WTC11 (cell line): Measurements from ENCODE around the gene MARK2. TPM values are rescaled to one million over a fixed set of nuclear protein-coding genes. Genes with fewer than 3 reads are reported as not detected.

ENCODE experiments used
- ATAC-seq: fragments of 200-7000 bp; cut with Tn5 transposase; 2 replicates; pipeline ENCODE4 v1.10.0; 2021; ENCODE audit warnings: mild to moderate bottlenecking, moderate library complexity
- CTCF ChIA-PET: fragments of 300-600 bp; sonication (Branson Sonifier 250); formaldehyde crosslinking; loops from one replicate; lab custom pipeline; 2021; ENCODE audit warnings: antibody characterized with exemption; lab: Charles Lee
- POLR2A ChIA-PET: fragments of 350-600 bp; sonication (Branson Sonifier 250); formaldehyde crosslinking; loops from one replicate; lab custom pipeline; 2021; ENCODE audit warnings: antibody characterized with exemption; lab: Charles Lee
- DNase-seq: peaks from one replicate; pipeline ENCODE4 v3.0.0; 2021; ENCODE audit warnings: low spot score
- H3K27ac Mint-ChIP-seq: 2 replicates; pipeline ENCODE4 v1.8.0; 2021; ENCODE audit warnings: mixed read lengths
- H3K27me3 Mint-ChIP-seq: 2 replicates; pipeline ENCODE4 v1.8.0; 2021; ENCODE audit warnings: low read depth, mild to moderate bottlenecking, moderate library complexity, mixed read lengths
- H3K36me3 Mint-ChIP-seq: 2 replicates; pipeline ENCODE4 v1.8.0; 2021; ENCODE audit warnings: mixed read lengths
- H3K4me1 Mint-ChIP-seq: 2 replicates; pipeline ENCODE4 v1.8.0; 2022; ENCODE audit warnings: mixed read lengths
- H3K4me3 Mint-ChIP-seq: 2 replicates; pipeline ENCODE4 v1.8.0; 2021; ENCODE audit warnings: mild to moderate bottlenecking, moderate library complexity, mixed read lengths
- H3K9me3 Mint-ChIP-seq: 2 replicates; pipeline ENCODE4 v1.8.0; 2021; ENCODE audit warnings: mixed read lengths
- AR ChIP-seq: fragments of 250-450 bp; sonication (Bioruptor Pico); IDR thresholded peaks from 2 replicates; pipeline ENCODE4 v1.9.0; 2021; ENCODE audit warnings: mild to moderate bottlenecking
- ATF6 ChIP-seq: sonication (generic); formaldehyde crosslinking; IDR thresholded peaks from 2 replicates; pipeline ENCODE4 v1.8.1; 2023; ENCODE audit warnings: mild to moderate bottlenecking, missing genetic modification reagents
- FOXP1 ChIP-seq: sonication (generic); formaldehyde crosslinking; IDR thresholded peaks from 2 replicates; pipeline ENCODE4 v1.8.0; 2022; ENCODE audit warnings: missing genetic modification reagents, mild to moderate bottlenecking, moderate library complexity, borderline replicate concordance
- GABPB1 ChIP-seq: sonication (generic); formaldehyde crosslinking; IDR thresholded peaks from 2 replicates; pipeline ENCODE4 v1.8.1; 2023; ENCODE audit warnings: mild to moderate bottlenecking, missing genetic modification reagents
- HMGA2 ChIP-seq: fragments of 250-450 bp; sonication (Bioruptor Pico); IDR thresholded peaks from 2 replicates; pipeline ENCODE4 v1.4.0; 2021; ENCODE audit warnings: mild to moderate bottlenecking, moderate library complexity
- MYBL2 ChIP-seq: sonication (generic); formaldehyde crosslinking; IDR thresholded peaks from 2 replicates; pipeline ENCODE4 v1.8.1; 2023; ENCODE audit warnings: mild to moderate bottlenecking, moderate library complexity, missing genetic modification reagents
- NFE2L1 ChIP-seq: sonication (generic); formaldehyde crosslinking; IDR thresholded peaks from 2 replicates; pipeline ENCODE4 v1.8.1; 2023; ENCODE audit warnings: missing genetic modification reagents
- NR1H2 ChIP-seq: sonication (generic); formaldehyde crosslinking; IDR thresholded peaks from 2 replicates; pipeline ENCODE4 v1.9.0; 2021; ENCODE audit warnings: mild to moderate bottlenecking, moderate library complexity, missing genetic modification reagents
- SP1 ChIP-seq: sonication (generic); formaldehyde crosslinking; conservative IDR thresholded peaks from 2 replicates; pipeline ENCODE4 v1.8.1; 2022; ENCODE audit warnings: missing genetic modification reagents
- ZBTB21 ChIP-seq: sonication (generic); formaldehyde crosslinking; IDR thresholded peaks from 2 replicates; pipeline ENCODE4 v1.8.1; 2023; ENCODE audit warnings: mild to moderate bottlenecking, missing genetic modification reagents, borderline replicate concordance
- ZBTB43 ChIP-seq: sonication (generic); formaldehyde crosslinking; IDR thresholded peaks from 2 replicates; pipeline ENCODE4 v1.8.1; 2023; ENCODE audit warnings: mild to moderate bottlenecking, missing genetic modification reagents
- ZNF263 ChIP-seq: sonication (generic); formaldehyde crosslinking; IDR thresholded peaks from 2 replicates; pipeline ENCODE4 v1.8.1; 2022; ENCODE audit warnings: low read depth, mild to moderate bottlenecking, moderate library complexity, missing genetic modification reagents
- total RNA-seq: library from RNA; stranded (reverse); gene quantifications from 3 replicates; pipeline ENCODE4 v1.2.3, GENCODE V29; 2021
- TF ChIP-seq, protein P1 (sequence below): sonication (generic); formaldehyde crosslinking; conservative IDR thresholded peaks from 2 replicates; pipeline ENCODE4 v1.8.1; 2022; ENCODE audit warnings: mild to moderate bottlenecking, missing genetic modification reagents
- TF ChIP-seq, protein P2 (sequence below): sonication (generic); formaldehyde crosslinking; IDR thresholded peaks from 2 replicates; pipeline ENCODE4 v1.8.1; 2022; ENCODE audit warnings: low read depth, mild to moderate bottlenecking, moderate library complexity, missing genetic modification reagents, borderline replicate concordance
- TF ChIP-seq, protein P3 (sequence below): sonication (generic); formaldehyde crosslinking; IDR thresholded peaks from 2 replicates; pipeline ENCODE4 v1.8.1; 2022; ENCODE audit warnings: missing genetic modification reagents, borderline replicate concordance
- TF ChIP-seq, protein P4 (sequence below): sonication (generic); formaldehyde crosslinking; IDR thresholded peaks from 2 replicates; pipeline ENCODE4 v1.8.0; 2022; ENCODE audit warnings: mild to moderate bottlenecking, missing genetic modification reagents
- TF ChIP-seq, protein P5 (sequence below): fragments of 250-450 bp; sonication (Bioruptor Pico); IDR thresholded peaks from 2 replicates; pipeline ENCODE4 v1.9.0; 2021; ENCODE audit warnings: mild to moderate bottlenecking
- TF ChIP-seq, protein P6 (sequence below): sonication (generic); formaldehyde crosslinking; IDR thresholded peaks from 2 replicates; pipeline ENCODE4 v1.8.0; 2022; ENCODE audit warnings: mild to moderate bottlenecking, missing genetic modification reagents

MARK2 gene
- total RNA-seq, 1 experiment from 2014 or later, result 57.4 TPM

DNA sequence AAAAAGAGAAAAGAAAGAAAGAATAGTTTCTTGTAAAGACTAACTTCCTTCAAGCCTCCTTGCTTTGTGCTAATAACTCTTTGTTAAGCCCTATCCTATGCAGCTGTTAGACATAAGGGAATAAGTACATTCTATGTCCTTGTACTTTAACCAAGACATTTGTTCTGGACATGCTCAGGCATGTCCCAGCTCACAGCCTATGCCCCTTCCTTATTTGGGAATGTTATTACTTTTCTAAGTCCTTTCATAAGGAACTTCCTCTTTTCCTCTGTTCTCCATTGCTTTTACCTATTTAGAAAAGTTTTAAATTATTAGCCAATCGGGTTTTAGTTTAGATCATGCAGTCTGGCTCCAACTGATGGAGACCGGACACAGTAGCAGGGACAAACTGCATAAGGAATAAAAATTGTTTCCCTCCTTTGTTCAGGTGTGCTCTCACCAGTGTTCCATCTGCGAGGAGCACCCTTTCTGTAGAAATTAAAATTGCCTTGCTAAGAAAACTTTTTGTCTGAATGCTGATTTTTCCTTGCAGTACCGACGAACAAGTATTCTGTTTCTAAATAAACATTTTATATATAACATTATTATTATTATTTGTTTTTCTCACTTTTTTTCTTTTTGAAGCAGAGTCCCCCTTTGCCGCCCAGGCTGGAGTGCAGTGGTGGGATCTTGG is 47.3 kb upstream of the MARK2 start:
- Mint-ChIP-seq H3K4me3 (no peak overlapping the region), H3K36me3 (peaks cover 19% of the 10 kb centered on the region), H3K9me3 (peaks cover 26% of the 10 kb centered on the region), H3K4me1 (no peaks in the 10 kb centered on the region), H3K27me3 (peaks cover 18% of the 10 kb centered on the region), H3K27ac (no peak overlapping the region)
- ChIA-PET POLR2A (no interaction called here), CTCF (no interaction called here)
- TF ChIP-seq FOXP1 (CRISPR knock-in tag) (no peak), NFE2L1 (no peak), ATF6 (CRISPR knock-in tag) (no peak)
- TF ChIP-seq, protein P1, sequence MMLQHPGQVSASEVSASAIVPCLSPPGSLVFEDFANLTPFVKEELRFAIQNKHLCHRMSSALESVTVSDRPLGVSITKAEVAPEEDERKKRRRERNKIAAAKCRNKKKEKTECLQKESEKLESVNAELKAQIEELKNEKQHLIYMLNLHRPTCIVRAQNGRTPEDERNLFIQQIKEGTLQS (CRISPR knock-in tag), result no peak
- ATAC-seq (no peak), DNase-seq (no peak)

- H3K4me3 Mint-ChIP-seq, result no peak overlapping the region
- peaks cover 23% of the 10 kb centered on the region for H3K27me3 Mint-ChIP-seq
- POLR2A ChIA-PET, result no interaction called here
- CTCF ChIA-PET, result no interaction called here
- peaks cover 19% of the 10 kb centered on the region for H3K36me3 Mint-ChIP-seq
- peaks cover 33% of the 10 kb centered on the region for H3K9me3 Mint-ChIP-seq
- DNase-seq (no peak), ATAC-seq (no peak)
- no peak overlapping the region for H3K27ac Mint-ChIP-seq
- H3K4me1 Mint-ChIP-seq, result no peaks in the 10 kb centered on the region
- TF ChIP-seq, protein P2, sequence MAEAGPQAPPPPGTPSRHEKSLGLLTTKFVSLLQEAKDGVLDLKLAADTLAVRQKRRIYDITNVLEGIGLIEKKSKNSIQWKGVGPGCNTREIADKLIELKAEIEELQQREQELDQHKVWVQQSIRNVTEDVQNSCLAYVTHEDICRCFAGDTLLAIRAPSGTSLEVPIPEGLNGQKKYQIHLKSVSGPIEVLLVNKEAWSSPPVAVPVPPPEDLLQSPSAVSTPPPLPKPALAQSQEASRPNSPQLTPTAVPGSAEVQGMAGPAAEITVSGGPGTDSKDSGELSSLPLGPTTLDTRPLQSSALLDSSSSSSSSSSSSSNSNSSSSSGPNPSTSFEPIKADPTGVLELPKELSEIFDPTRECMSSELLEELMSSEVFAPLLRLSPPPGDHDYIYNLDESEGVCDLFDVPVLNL (CRISPR knock-in tag), result no peak
- no peak for TF ChIP-seq GABPB1 (CRISPR knock-in tag)
- TF ChIP-seq ZBTB43 (CRISPR knock-in tag), result no peak
- no peak for TF ChIP-seq AR (CRISPR knock-in tag)
- TF ChIP-seq ZBTB21 (CRISPR knock-in tag), result no peak
- TF ChIP-seq SP1 (CRISPR knock-in tag), result no peak
- TF ChIP-seq MYBL2, result no peak
- TF ChIP-seq, protein P3, sequence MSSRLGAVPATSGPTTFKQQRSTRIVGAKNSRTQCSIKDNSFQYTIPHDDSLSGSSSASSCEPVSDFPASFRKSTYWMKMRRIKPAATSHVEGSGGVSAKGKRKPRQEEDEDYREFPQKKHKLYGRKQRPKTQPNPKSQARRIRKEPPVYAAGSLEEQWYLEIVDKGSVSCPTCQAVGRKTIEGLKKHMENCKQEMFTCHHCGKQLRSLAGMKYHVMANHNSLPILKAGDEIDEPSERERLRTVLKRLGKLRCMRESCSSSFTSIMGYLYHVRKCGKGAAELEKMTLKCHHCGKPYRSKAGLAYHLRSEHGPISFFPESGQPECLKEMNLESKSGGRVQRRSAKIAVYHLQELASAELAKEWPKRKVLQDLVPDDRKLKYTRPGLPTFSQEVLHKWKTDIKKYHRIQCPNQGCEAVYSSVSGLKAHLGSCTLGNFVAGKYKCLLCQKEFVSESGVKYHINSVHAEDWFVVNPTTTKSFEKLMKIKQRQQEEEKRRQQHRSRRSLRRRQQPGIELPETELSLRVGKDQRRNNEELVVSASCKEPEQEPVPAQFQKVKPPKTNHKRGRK, result no peak
- TF ChIP-seq, protein P4, sequence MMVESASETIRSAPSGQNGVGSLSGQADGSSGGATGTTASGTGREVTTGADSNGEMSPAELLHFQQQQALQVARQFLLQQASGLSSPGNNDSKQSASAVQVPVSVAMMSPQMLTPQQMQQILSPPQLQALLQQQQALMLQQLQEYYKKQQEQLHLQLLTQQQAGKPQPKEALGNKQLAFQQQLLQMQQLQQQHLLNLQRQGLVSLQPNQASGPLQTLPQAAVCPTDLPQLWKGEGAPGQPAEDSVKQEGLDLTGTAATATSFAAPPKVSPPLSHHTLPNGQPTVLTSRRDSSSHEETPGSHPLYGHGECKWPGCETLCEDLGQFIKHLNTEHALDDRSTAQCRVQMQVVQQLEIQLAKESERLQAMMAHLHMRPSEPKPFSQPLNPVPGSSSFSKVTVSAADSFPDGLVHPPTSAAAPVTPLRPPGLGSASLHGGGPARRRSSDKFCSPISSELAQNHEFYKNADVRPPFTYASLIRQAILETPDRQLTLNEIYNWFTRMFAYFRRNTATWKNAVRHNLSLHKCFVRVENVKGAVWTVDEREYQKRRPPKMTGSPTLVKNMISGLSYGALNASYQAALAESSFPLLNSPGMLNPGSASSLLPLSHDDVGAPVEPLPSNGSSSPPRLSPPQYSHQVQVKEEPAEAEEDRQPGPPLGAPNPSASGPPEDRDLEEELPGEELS (CRISPR knock-in tag), result no peak
- TF ChIP-seq ZNF263 (CRISPR knock-in tag), result no peak
- no peak for TF ChIP-seq NR1H2 (CRISPR knock-in tag)
- no peak for TF ChIP-seq HMGA2
- TF ChIP-seq, protein P5, sequence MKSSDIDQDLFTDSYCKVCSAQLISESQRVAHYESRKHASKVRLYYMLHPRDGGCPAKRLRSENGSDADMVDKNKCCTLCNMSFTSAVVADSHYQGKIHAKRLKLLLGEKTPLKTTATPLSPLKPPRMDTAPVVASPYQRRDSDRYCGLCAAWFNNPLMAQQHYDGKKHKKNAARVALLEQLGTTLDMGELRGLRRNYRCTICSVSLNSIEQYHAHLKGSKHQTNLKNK (CRISPR knock-in tag), result no peak
- TF ChIP-seq, protein P6, sequence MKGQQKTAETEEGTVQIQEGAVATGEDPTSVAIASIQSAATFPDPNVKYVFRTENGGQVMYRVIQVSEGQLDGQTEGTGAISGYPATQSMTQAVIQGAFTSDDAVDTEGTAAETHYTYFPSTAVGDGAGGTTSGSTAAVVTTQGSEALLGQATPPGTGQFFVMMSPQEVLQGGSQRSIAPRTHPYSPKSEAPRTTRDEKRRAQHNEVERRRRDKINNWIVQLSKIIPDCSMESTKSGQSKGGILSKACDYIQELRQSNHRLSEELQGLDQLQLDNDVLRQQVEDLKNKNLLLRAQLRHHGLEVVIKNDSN (CRISPR knock-in tag), result no peak
These were observed 45.7 kb upstream of the MARK2 start for GRCh38 chr11:63793161-63793560.
